ENCODE results near the gene BAX.

GRCh38 chr19:48965806-48966540, 11.3 kb downstream of the BAX start:
- TF ChIP-seq, protein P1, sequence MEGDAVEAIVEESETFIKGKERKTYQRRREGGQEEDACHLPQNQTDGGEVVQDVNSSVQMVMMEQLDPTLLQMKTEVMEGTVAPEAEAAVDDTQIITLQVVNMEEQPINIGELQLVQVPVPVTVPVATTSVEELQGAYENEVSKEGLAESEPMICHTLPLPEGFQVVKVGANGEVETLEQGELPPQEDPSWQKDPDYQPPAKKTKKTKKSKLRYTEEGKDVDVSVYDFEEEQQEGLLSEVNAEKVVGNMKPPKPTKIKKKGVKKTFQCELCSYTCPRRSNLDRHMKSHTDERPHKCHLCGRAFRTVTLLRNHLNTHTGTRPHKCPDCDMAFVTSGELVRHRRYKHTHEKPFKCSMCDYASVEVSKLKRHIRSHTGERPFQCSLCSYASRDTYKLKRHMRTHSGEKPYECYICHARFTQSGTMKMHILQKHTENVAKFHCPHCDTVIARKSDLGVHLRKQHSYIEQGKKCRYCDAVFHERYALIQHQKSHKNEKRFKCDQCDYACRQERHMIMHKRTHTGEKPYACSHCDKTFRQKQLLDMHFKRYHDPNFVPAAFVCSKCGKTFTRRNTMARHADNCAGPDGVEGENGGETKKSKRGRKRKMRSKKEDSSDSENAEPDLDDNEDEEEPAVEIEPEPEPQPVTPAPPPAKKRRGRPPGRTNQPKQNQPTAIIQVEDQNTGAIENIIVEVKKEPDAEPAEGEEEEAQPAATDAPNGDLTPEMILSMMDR (IDR thresholded peaks at IDR 0.05) = no peak
- no peak for TF ChIP-seq EZH2 (IDR thresholded peaks at IDR 0.05; ENCODE audit: borderline replicate concordance, insufficient read depth, low read depth, low read length, poor library complexity, severe bottlenecking)
